GM10847 (cell line): ENCODE measurements around the gene DIPK1A.

Source experiments
- POLR2A ChIP-seq: IDR thresholded peaks from 2 replicates; pipeline ENCODE4 v1.6.1; 2011; ENCODE audit not compliant: insufficient read length; ENCODE audit errors: extremely low read depth

DIPK1A gene

DNA sequence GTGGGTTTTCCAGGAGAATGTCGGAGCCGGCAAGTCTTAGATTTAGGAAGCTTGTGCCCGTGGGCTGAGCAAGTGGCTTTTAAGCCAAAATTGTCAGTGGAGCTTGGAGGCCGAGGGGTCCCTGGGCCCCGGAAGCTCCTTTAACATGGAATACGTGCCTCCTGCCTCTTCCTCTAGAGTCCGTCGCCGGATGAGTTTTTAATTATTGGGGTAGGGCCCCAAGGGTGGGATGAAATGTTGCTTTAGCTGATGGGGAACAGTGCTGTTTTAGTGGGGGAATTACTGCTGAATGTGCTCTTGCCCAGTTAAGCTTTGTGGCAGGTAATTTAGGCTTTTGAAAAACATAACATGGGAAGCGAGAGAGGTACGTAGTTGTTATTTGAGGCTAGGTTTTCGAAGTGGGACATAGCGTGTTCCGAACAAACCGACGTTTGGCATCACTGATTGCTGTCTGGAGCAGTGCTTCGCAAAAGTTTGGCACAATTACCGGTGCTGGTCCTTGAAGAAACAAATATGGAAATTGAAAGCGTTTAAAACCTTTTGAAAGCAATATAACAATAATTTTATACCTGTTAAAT, 128.6 kb downstream of the DIPK1A start:
- TF ChIP-seq POLR2A, result no peak

GRCh38 chr1:92831762-92832536, 129.3 kb downstream of the DIPK1A start, which contains the start of gene RPL5:
TSS of gene RPL5 (plus strand) at chr1:92832040. CDS start at chr1:92832115, 75 bp downstream.
- peak; percentile 99 for TF ChIP-seq POLR2A

- no peak for TF ChIP-seq POLR2A
Measured at GRCh38 chr1:92831368-92831761, 129.9 kb downstream of the DIPK1A start.

DNA sequence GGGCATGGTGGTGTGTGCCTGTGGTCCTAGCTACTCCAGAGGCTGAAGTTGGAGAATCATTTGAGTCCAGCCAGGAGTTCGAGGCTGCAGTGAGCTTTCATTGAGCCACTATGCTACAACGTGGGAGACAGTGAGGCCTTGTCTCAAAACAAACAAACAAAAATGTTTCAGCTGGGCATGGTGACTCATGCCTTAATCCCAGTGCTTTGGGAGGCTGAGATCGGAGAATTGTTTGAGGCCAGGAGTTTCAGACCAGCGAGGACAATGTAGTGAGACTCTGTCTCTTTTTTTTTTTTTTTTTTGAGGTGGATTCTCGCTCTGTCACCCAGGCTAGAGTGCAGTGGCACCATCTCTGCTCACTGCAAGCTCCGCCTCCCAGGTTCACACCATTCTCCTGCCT, 134.5 kb downstream of the DIPK1A start:
- no peak for TF ChIP-seq POLR2A

DNA sequence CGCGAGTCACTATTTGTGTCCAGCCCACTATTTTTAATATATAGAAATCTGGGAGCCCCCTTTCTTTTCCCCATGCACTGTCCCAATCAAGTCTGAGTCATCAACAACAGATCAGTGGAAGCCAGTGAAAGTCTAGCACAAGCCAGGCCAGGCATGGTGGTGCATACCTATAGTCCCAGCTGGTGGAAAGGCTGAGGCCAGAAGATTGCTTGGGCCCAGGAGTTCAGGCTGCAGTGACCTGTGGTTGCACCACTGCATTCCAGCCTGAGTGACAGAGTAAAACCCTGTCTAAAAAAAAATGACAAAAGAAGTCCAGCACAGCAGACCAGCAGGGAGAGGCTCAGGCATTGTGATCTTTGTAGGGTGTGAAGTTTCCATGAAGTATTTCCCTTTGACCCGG, 138.4 kb downstream of the DIPK1A start:
- no peak for TF ChIP-seq POLR2A

- TF ChIP-seq POLR2A, result no peak
Measured at GRCh38 chr1:92820551-92820950, 140.7 kb downstream of the DIPK1A start.

DNA sequence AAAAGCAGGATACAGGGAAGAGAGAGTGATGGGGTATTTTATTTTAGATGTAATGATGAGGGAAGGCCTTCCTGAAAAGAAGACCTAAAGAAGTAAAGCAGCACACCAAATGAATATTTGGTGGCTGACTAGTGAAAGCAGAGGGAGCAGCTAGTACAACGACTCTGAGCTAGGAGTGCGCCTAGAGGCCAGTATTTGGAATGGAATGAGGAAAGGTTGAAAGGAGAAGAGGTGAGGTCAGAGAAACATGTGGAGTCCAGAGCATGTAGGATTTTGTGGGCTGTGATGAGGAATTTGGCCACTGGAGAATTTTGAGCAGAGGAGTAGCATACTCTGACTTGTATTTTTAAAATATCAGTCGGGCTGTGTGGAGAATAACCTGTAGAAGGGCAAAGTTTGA, 141.2 kb downstream of the DIPK1A start:
- no peak for TF ChIP-seq POLR2A

GRCh38 chr1:92817986-92818764, 143.1 kb downstream of the DIPK1A start:
- no peak for TF ChIP-seq POLR2A

- TF ChIP-seq POLR2A, result no peak
Measured at GRCh38 chr1:92817137-92817697, 144.0 kb downstream of the DIPK1A start.

GRCh38 chr1:92816732-92817131, 144.5 kb downstream of the DIPK1A start:
- no peak for TF ChIP-seq POLR2A

DNA sequence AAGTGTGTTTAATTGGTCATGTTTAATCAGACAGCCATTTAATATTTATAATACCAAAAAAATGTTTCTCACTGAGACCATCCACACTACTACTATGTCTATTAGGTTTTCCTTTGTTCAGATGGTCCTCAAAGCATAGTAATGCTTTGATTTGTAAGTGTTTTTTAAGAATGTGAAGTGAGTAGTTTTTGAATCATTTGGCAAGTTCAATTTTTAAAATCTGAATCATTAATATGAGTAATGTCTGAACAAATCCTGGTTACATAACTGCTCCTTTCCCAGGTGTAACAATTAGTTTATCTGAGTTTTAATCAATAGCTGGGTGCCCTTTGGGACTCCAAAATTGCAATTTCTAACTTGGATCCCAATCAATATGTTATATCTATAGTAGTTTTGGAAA, 152.9 kb downstream of the DIPK1A start:
- no peak for TF ChIP-seq POLR2A

DNA sequence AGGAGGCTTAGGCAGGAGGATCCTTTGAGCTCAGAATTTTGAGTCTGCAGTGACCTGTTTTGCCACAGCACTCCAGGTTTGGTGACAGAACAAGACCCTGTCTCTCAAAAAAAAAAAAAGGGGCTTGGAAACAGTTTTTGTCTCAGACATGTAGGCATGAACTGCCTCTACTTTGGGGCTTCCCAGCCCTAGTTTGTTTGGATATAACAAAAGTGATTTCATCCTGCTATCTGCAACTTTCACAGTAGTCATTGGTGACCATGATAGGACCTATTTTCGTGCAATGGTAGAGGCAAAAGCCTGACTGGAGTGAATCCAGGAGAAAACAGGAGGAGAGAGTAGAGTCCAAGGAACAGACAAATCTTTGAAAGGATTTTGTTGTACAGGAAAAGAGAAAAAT, 156.0 kb downstream of the DIPK1A start:
- no peak for TF ChIP-seq POLR2A

- no peak for TF ChIP-seq POLR2A
Measured at GRCh38 chr1:92804721-92805201, 156.5 kb downstream of the DIPK1A start.

DNA sequence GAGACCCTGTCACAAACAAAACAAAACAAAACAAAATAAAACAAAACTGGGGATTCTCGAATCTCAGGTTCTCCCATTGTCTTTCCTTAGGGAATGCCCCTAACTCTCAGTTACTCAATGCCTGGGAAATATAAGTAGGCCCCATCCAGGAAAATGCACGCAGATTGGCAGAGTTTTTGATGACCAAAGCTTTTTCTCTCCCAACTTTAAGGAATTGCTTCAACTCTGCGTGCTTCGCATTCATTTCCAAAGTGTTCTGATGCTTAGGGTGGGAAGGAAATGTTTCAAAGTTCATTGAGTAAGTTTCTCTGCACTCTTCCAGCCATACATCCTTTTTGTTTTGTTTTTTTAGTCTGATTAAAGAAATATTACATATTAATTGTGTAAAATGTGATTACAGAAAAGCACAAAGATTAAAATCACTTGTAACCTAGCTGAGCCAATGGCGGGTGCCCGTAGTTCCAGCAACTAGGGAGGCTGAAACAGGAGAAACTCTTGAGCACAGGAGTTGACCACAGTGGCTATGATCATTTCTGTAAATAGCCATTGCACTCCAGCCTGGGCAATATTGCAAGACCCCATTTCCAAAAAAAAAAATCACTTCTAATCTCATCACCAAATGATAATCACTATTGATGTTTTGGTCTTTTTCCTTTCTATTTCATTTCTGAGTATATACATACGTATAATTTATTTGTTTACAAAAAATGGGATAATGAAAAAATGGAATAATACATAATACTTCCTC, 157.9 kb downstream of the DIPK1A start:
- no peak for TF ChIP-seq POLR2A

- TF ChIP-seq POLR2A, result no peak
Measured at GRCh38 chr1:92797961-92798360, 163.3 kb downstream of the DIPK1A start.
